ENCODE data around the gene SPACA6. TPM values are rescaled to one million over a fixed set of nuclear protein-coding genes. Genes with fewer than 3 reads are reported as not detected.

The SPACA6 gene
- total and polyA plus RNA-seq, 9 of the 15 experiments (the other 6 are each of a cell fraction or from before 2014, with no cell fraction given): 1.3 to 17.3 (median 6.2) TPM

- POLR2A ChIA-PET: interaction anchor here (1.1 kb wide), 1 partner anchor 15 kb away, joined by 3 read pairs; no protein-coding TSS in a partner anchor
- no peak for ATAC-seq
- Histone ChIP-seq H2AFZ (ENCODE audit: low read depth, low read length) (no peak overlapping the region), H3K4me2 (ENCODE audit: insufficient read depth, low read length) (no peak overlapping the region), H4K20me1 (replicated peaks; ENCODE audit: control insufficient read depth, insufficient read depth, low read length) (no peaks in the 10 kb centered on the region), H3K9ac (ENCODE audit: insufficient read depth in 1 of 2, low read depth in 2 of 2, low read length in 2 of 2) (no peak overlapping the region), H3K4me1 (replicated peaks in 1 of 2; ENCODE audit: control insufficient read depth in 2 of 2, insufficient read depth in 2 of 2, low read length in 2 of 2) (peaks cover 0 to 9% of the 10 kb centered on the region in 2 experiments; a peak in 3 of 5 replicates), H3K27me3 (ENCODE audit: control insufficient read depth in 2 of 2, insufficient read depth in 2 of 2, low read length in 2 of 2) (peaks cover 5 to 7% of the 10 kb centered on the region in 2 experiments; a peak in 1 of 5 replicates), H3K4me3 (no peak overlapping the region), H3K27ac (ENCODE audit: extremely low read depth, low read depth, low read length) (no peak overlapping the region), H3K9me3 (replicated peaks; ENCODE audit: control insufficient read depth, insufficient read depth, low read depth, low read length) (no peaks in the 10 kb centered on the region), H3K36me3 (ENCODE audit: control insufficient read depth, insufficient read depth, low read length) (no peaks in the 10 kb centered on the region), H3K79me2 (ENCODE audit: control insufficient read depth, insufficient read depth, low read length) (no peaks in the 10 kb centered on the region), H3K9me1 (ENCODE audit: control insufficient read depth, insufficient read depth, low read length) (no peaks in the 10 kb centered on the region)
- WGBS (ENCODE audit: insufficient coverage, low coverage, missing lambda C conversion rate): 22% methylated on average over 7 of the region's 7 CpGs
- CTCF ChIA-PET (ENCODE audit: low intra/inter-chr PET ratio): no interaction called here
- DNase-seq (ENCODE audit: extremely low read depth in 1 of 4, low spot score in 3 of 4): no peak
- no peak for FAIRE-seq
- no peak for TF ChIP-seq ADNP (tag; IDR thresholded peaks at IDR 0.05)
- no peak for TF ChIP-seq ZNF277 (CRISPR knock-in tag; IDR thresholded peaks at IDR 0.05; ENCODE audit: borderline replicate concordance)
- no peak for TF ChIP-seq NUFIP1 (IDR thresholded peaks at IDR 0.05; ENCODE audit: partially characterized antibody)
- TF ChIP-seq ZFP36 (IDR thresholded peaks at IDR 0.05; ENCODE audit: low read depth, low read length, partially characterized antibody): no peak
- no peak for TF ChIP-seq ETS2 (tag; IDR thresholded peaks at IDR 0.05; ENCODE audit: borderline replicate concordance, poor library complexity, severe bottlenecking)
- TF ChIP-seq CREB5 (CRISPR knock-in tag; IDR thresholded peaks at IDR 0.05): no peak
- no peak for TF ChIP-seq ZBTB11 (CRISPR knock-in tag; IDR thresholded peaks at IDR 0.05)
- no peak for TF ChIP-seq TGIF2 (CRISPR knock-in tag; IDR thresholded peaks at IDR 0.05)
- no peak for TF ChIP-seq PKNOX1 (IDR thresholded peaks at IDR 0.05)
- no peak for TF ChIP-seq E2F6 (IDR thresholded peaks at IDR 0.05; ENCODE audit: borderline replicate concordance in 1 of 2, extremely low read depth in 1 of 2, insufficient read depth in 1 of 2, insufficient read length in 1 of 2, low read depth in 1 of 2, low read length in 1 of 2, poor library complexity in 1 of 2, severe bottlenecking in 1 of 2)
- no TSS peak for BruUV-seq (replicated peaks)
- in situ Hi-C loops (cut with MboI): no loop called here
- intact Hi-C loops (cut with micrococcal nuclease): no loop called here
Observed at GRCh38 chr19:51750400-51751094, 57.4 kb downstream of the SPACA6 start.
